GM12801 (cell line): ENCODE data around the gene NETO2.

Experiments used
- TF ChIP-seq, protein P1 (sequence below): IDR thresholded peaks from one replicate; pipeline ENCODE4 v1.5.1; 2011; ENCODE audit warnings: control low read depth; ENCODE audit not compliant: insufficient read length; ENCODE audit errors: extremely low read depth

Gene NETO2

DNA sequence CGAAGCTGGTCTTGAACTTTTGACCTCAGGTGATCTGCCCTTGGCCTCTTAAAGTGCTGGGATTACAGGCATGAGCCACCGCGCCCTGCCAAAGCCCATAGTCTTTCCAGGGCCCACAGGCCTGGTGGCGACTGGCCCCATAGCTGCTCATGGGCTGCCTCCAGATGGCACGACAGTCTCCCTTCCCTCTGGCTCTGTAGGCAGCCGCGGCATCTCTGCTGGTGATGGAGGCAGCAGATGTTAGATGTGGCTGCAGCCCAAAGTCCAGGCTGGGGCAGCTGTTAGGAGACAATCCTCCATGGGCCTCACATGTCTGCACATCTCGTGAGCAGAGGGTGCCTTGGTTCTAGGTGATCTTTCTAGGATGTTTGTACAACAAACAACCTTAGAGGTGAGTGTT is 100.5 kb downstream of the NETO2 start:
- TF ChIP-seq, protein P1, sequence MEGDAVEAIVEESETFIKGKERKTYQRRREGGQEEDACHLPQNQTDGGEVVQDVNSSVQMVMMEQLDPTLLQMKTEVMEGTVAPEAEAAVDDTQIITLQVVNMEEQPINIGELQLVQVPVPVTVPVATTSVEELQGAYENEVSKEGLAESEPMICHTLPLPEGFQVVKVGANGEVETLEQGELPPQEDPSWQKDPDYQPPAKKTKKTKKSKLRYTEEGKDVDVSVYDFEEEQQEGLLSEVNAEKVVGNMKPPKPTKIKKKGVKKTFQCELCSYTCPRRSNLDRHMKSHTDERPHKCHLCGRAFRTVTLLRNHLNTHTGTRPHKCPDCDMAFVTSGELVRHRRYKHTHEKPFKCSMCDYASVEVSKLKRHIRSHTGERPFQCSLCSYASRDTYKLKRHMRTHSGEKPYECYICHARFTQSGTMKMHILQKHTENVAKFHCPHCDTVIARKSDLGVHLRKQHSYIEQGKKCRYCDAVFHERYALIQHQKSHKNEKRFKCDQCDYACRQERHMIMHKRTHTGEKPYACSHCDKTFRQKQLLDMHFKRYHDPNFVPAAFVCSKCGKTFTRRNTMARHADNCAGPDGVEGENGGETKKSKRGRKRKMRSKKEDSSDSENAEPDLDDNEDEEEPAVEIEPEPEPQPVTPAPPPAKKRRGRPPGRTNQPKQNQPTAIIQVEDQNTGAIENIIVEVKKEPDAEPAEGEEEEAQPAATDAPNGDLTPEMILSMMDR: no peak

DNA sequence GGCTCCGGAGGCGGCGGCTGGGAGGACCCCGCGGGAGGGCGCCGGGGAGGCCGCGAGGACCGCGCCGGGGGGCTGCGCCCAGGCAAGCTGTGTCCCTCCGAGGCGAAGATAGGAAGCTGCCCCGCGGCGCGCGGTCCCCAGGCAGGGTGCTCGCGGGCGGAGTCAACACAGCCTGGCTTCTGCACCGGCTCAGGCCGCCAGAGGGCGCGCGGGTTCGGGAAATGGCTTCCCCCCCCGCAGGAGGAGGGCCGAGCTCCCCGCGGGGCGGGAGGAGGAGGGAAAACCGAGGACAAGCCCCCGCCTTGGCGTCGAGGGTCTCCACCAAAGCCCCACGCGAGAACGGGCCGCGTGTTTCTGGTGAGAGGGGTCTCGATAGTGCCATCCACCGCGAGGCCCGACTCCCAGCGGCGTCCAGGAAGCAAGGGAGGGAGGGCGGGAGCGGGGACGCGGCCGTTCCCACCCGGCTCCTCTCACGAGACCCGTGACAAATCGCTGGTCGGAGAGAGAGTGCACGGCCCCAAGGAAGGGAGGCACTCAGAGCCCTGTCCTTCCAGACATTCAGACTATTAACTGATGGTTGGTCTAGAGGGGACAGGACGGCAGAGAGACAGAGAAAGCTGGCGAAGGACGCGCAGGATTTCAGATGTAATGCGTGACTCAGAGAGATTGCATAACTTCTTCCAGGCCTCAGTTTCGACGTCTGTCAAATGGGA is 105.8 kb downstream of the NETO2 start:
- TF ChIP-seq, protein P1: no peak

DNA sequence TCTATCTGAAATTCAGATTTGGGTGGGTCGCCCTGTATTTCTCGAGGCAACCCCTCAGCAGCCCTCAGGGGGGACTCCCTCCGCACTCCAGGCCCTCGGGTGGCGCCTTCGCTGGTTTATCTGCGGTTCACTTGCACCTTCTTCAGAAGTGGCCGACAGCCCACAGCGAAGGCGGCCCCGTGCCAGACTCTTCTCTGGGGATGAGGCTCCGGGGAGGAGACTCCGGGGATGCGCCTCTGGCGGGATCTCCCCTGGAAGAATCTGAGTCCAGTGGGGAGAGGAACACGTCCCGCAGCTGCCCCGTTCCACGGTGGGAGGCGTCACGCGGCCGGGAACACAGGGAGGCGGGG is 106.4 kb downstream of the NETO2 start:
- TF ChIP-seq, protein P1: no peak

DNA sequence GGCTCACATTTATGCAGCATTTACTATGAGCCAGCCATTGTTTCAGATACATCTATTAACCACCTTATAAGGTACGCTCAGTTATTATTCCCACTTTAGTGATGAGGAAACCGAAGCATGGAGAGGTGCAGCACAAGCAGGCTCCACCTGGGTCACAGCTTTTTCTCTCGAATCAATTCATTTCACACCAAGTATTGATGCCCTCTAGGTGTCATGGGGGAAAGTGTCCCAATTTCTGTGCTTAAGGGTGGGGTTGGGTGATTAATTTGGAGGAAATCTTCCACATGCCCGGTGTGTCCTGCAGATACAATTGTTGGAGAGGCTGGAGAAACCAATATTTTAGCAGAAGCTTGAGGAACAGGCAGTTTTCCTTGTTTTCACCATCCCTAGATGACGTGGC is 107.5 kb downstream of the NETO2 start:
- TF ChIP-seq, protein P1: no peak

DNA sequence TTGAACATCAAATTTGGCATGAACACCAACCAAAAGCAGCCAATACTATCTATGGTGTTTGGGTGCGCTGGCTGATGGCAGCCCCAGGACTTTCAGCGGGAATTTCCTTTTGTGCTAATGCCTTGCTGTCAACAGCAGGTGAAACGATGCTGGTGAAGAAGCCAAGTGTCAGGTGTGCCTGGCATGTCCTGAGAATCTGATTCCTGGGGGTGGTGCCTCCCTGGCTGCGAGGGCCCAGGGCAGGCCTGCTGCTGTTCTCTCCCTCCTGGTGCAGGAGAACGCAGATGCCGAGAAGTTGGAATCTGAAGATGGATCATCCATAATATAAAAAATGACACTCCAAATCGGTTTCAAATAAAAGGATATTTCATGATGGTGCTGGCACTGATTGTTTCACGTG is 108.3 kb downstream of the NETO2 start:
- TF ChIP-seq, protein P1: no peak

DNA sequence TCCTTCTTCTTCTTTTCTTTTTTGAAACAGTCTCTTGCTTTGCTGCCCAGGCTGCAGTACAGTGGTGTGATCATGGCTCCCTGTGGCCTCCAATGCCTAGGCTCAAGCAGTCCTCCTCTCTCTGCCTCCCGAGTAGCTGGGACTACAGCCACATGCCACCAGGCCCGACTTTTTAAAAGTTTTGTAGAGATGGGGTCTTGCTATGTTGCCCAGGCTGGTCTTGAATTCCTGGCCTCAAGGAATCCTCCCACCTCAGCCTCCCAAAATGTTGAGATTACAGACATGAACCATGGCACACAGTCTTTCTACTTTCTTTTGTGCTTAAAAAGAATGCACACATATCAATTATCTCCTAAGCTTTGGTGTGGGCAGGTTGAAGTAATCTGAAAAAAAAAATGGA is 109.3 kb downstream of the NETO2 start:
- TF ChIP-seq, protein P1: no peak

DNA sequence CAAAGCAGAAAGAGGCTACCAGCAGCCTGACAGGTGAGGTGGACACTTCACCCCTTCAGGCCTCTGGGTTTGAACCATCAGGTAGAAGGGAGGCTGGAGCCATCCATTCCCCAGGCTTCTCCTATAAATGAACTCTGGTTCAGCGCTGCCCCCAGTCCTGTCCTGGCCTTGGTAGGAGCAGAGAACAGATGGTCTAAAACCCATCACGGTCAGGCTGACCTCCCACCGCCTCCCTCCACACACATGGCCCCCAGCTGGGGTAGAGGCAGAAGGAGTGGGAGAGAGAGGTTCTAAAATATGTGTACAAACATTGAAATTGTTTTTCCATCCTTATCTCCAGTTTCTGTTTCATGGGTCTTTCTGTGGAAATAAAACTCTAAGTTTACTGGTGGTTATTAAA is 110.6 kb downstream of the NETO2 start:
- TF ChIP-seq, protein P1: no peak
